GM12878 (cell line): ENCODE results near the gene FAF1. TPM values are rescaled to one million over a fixed set of nuclear protein-coding genes. Genes with fewer than 3 reads are reported as not detected.

ENCODE experiments used
- ATAC-seq: fragments of 200-7000 bp; cut with Tn5 transposase; 3 replicates; pipeline ENCODE4 v1.9.1; 2020; ENCODE audit warnings: mild to moderate bottlenecking, moderate library complexity
- BruUV-seq: library from RNA; stranded (reverse); fragments of 400-500 nt; replicated peaks from 2 replicates; lab custom pipeline; 2021; lab: Mats Ljungman, UMichigan
- CTCF ChIA-PET: fragments of 300-600 bp; sonication (Branson Sonifier 250); formaldehyde crosslinking; extraction: SDS; loops from one replicate; lab custom pipeline; 2021; ENCODE audit warnings: inconsistent platforms; lab: Yijun Ruan, JAX
- POLR2A ChIA-PET: fragments of 350-600 bp; formaldehyde crosslinking; extraction: SDS; loops from one replicate; lab custom pipeline; 2021; ENCODE audit warnings: inconsistent platforms; lab: Charles Lee
- RAD21 ChIA-PET: fragments of 300-600 bp; sonication (Branson Sonifier 250); formaldehyde crosslinking; loops from one replicate; lab custom pipeline; 2023; ENCODE audit warnings: antibody characterized with exemption; ENCODE audit not compliant: unreplicated experiment; lab: Charles Lee
- SMC1A ChIA-PET: fragments of 300-600 bp; sonication (Branson Sonifier 250); formaldehyde crosslinking; loops from one replicate; lab custom pipeline; 2023; ENCODE audit not compliant: unreplicated experiment, uncharacterized antibody; lab: Charles Lee
- DNase-seq: peaks from one replicate; pipeline ENCODE4 v3.0.0-alpha.2; 2011; ENCODE audit warnings: low read depth, low spot score
- FAIRE-seq: peaks from 3 replicates; lab custom pipeline; 2011; peaks lifted over from hg19 to GRCh38; lab: Jason Lieb, UNC
- H2AFZ ChIP-seq: 2 replicates; pipeline ENCODE4 v1.6.0; 2011; ENCODE audit warnings: low read depth, low read length, control low read depth; ENCODE audit not compliant: control insufficient read depth
- H3K27ac ChIP-seq: 2 replicates; pipeline ENCODE4 v1.5.1; 2011; ENCODE audit warnings: control low read depth; ENCODE audit not compliant: control insufficient read depth, insufficient read depth
- H3K27me3 ChIP-seq, 2 experiments: replicated peaks in 1 of 2; 2 replicates each; pipeline versions ENCODE4 v1.6.0 to v1.6.1; 2011; ENCODE audit warnings: low read length in 1 of 2; ENCODE audit not compliant: control insufficient read depth in 2 of 2, insufficient read depth in 2 of 2
- H3K36me3 ChIP-seq, 2 experiments: 2 replicates each; pipeline ENCODE4 v1.5.1; 2011; ENCODE audit warnings: low read length in 1 of 2; ENCODE audit not compliant: control insufficient read depth in 2 of 2, insufficient read depth in 2 of 2
- H3K4me1 ChIP-seq: 2 replicates; pipeline ENCODE4 v1.6.1; 2011; ENCODE audit warnings: mild to moderate bottlenecking, low read length, moderate library complexity, mixed read lengths; ENCODE audit not compliant: control insufficient read depth, insufficient read depth
- H3K4me2 ChIP-seq: 2 replicates; pipeline ENCODE4 v1.6.0; 2011; ENCODE audit warnings: control low read depth; ENCODE audit not compliant: control insufficient read depth, insufficient read depth
- H3K4me3 ChIP-seq: fragments of 200-600 bp; sonication (generic); 2 replicates; pipeline ENCODE4 v1.5.1; 2016
- H3K79me2 ChIP-seq: 2 replicates; pipeline ENCODE4 v1.6.0; 2011; ENCODE audit warnings: low read length; ENCODE audit not compliant: control insufficient read depth, insufficient read depth
- H3K9ac ChIP-seq: 2 replicates; pipeline ENCODE4 v1.8.0; 2011; ENCODE audit warnings: low read length, control low read depth, mixed read lengths; ENCODE audit not compliant: control insufficient read depth, insufficient read depth
- H3K9me3 ChIP-seq: replicated peaks from 3 replicates; pipeline ENCODE4 v1.5.1; 2011; ENCODE audit warnings: mild to moderate bottlenecking, low read length; ENCODE audit not compliant: control insufficient read depth, insufficient read depth
- H4K20me1 ChIP-seq: 2 replicates; pipeline ENCODE4 v1.6.0; 2011; ENCODE audit not compliant: control insufficient read depth, insufficient read depth
- ATF2 ChIP-seq: IDR thresholded peaks from 2 replicates; pipeline ENCODE4 v1.6.1; 2012; ENCODE audit warnings: low read length, inconsistent platforms
- ATF7 ChIP-seq: fragments of 450-650 bp; IDR thresholded peaks from 2 replicates; pipeline ENCODE4 v1.6.1; 2016; ENCODE audit warnings: low read depth, mild to moderate bottlenecking
- BHLHE40 ChIP-seq, 2 experiments: fragments of 450-650 bp in 1 of 2; IDR thresholded peaks; 2 replicates each; pipeline ENCODE4 v1.6.1; 2011 to 2017; ENCODE audit warnings: low read depth in 2 of 2, borderline replicate concordance in 1 of 2, improper control_type of control experiment in 1 of 2, low read length in 1 of 2, mild to moderate bottlenecking in 1 of 2
- BMI1 ChIP-seq: fragments of 450-650 bp; IDR thresholded peaks from 2 replicates; pipeline ENCODE4 v1.6.1; 2016; ENCODE audit warnings: mild to moderate bottlenecking, moderate library complexity, borderline replicate concordance
- CEBPB ChIP-seq, 2 experiments: fragments of 150-350 bp in 1 of 2; IDR thresholded peaks; 2 replicates each; pipeline ENCODE4 v1.6.1; 2012 to 2014; ENCODE audit warnings: low read depth in 2 of 2, low read length in 2 of 2, borderline replicate concordance in 1 of 2, inconsistent platforms in 1 of 2
- CEBPZ ChIP-seq: fragments of 150-350 bp; IDR thresholded peaks from 2 replicates; pipeline ENCODE4 v1.6.1; 2016; ENCODE audit warnings: low read depth, low read length
- CREM ChIP-seq: IDR thresholded peaks from 2 replicates; pipeline ENCODE4 v1.6.1; 2014; ENCODE audit warnings: antibody characterized with exemption, low read depth
- ETV6 ChIP-seq, 2 experiments: fragments of 450-650 bp in 1 of 2; IDR thresholded peaks in 1 of 2; conservative IDR thresholded peaks in 1 of 2; 2 replicates each; pipeline ENCODE4 v1.6.1; 2014; ENCODE audit warnings: antibody characterized with exemption in 1 of 2, borderline replicate concordance in 1 of 2, low read depth in 1 of 2, mild to moderate bottlenecking in 1 of 2, moderate library complexity in 1 of 2
- KDM1A ChIP-seq: fragments of 200-600 bp; sonication (generic); IDR thresholded peaks from 2 replicates; pipeline ENCODE4 v1.6.1; 2016; ENCODE audit warnings: borderline replicate concordance
- MYB ChIP-seq: fragments of 150-350 bp; IDR thresholded peaks from 2 replicates; pipeline ENCODE4 v1.6.1; 2014; ENCODE audit warnings: mild to moderate bottlenecking, low read depth, low read length, borderline replicate concordance
- PKNOX1 ChIP-seq: fragments of 450-650 bp; IDR thresholded peaks from 2 replicates; pipeline ENCODE4 v1.6.1; 2016; ENCODE audit warnings: mild to moderate bottlenecking
- POU2F2 ChIP-seq: IDR thresholded peaks from 3 replicates; pipeline ENCODE4 v1.6.1; 2011; ENCODE audit warnings: low read depth, mild to moderate bottlenecking, low read length, borderline replicate concordance
- RELA ChIP-seq: fragments of 450-650 bp; IDR thresholded peaks from 2 replicates; pipeline ENCODE4 v1.8.0; 2014; ENCODE audit warnings: borderline replicate concordance; ENCODE audit not compliant: partially characterized antibody
- RUNX3 ChIP-seq: IDR thresholded peaks from 2 replicates; pipeline ENCODE4 v1.6.1; 2012; ENCODE audit warnings: low read length, inconsistent platforms
- SKIL ChIP-seq: fragments of 450-650 bp; IDR thresholded peaks from 2 replicates; pipeline ENCODE4 v1.6.1; 2017; ENCODE audit warnings: mild to moderate bottlenecking, low read depth, inconsistent platforms; ENCODE audit not compliant: poor library complexity, severe bottlenecking
- STAT1 ChIP-seq: fragments of 450-650 bp; conservative IDR thresholded peaks from 2 replicates; pipeline ENCODE4 v1.6.1; 2014; ENCODE audit warnings: antibody characterized with exemption, mild to moderate bottlenecking
- TCF12 ChIP-seq: IDR thresholded peaks from 2 replicates; pipeline ENCODE4 v1.6.1; 2011; ENCODE audit warnings: low read depth, mild to moderate bottlenecking, low read length
- WGBS: methylation state at CpG from one replicate; pipeline ENCODE4 v1.1.6; 2016; ENCODE audit warnings: low lambda C conversion rate; ENCODE audit not compliant: insufficient replicate concordance, insufficient coverage; ENCODE audit errors: missing lambda C conversion rate; 5-methylcytosine and 5-hydroxymethylcytosine counted together
- in situ Hi-C: fragments of 300-500 bp; cut with MboI; formaldehyde crosslinking; loops from 9 replicates; pipeline ENCODE4 v1.14.3; 2018; ENCODE audit warnings: mixed read lengths
- intact Hi-C: fragments of 100-400 bp; cut with micrococcal nuclease; formaldehyde crosslinking; loops from one replicate; pipeline ENCODE4 v1.14.2; 2022; ENCODE audit not compliant: unreplicated experiment
- polyA plus RNA-seq, 11 experiments: library from polyadenylated mRNA; depleted of rRNA in 4 of 11; unstranded in 6 of 11; stranded (reverse) in 5 of 11; fragments of >200 nt; fragmentation: Nextera tagmentation in 4 of 11; fragmentation: Illumina TruSeq in 1 of 11; extraction: Ambion mirVana in 4 of 11; extraction: Trizol in 1 of 11; gene quantifications; 1 replicate in 1 of 11; 2 replicates in 10 of 11; pipeline versions ENCODE4 v1.2.1 to v1.2.3, GENCODE V29; 2011 to 2016; ENCODE audit warnings: inconsistent platforms in 2 of 11, missing spikeins in 2 of 11, low read depth in 1 of 11
- total RNA-seq, 4 experiments: library from RNA; depleted of rRNA in 3 of 4; stranded (reverse); fragments of >200 nt in 3 of 4; fragmentation: Illumina TruSeq in 1 of 4; extraction: Trizol in 1 of 4; gene quantifications; 2 replicates each; pipeline versions ENCODE4 v1.2.1 to v1.2.3, GENCODE V29; 2013 to 2021

Gene FAF1
- total and polyA plus RNA-seq, 10 of the 15 experiments (the other 5 are each of a cell fraction or from before 2014, with no cell fraction given) = 8.6 to 54.5 (median 23.7) TPM

- Histone ChIP-seq H3K4me1 (no peaks in the 10 kb centered on the region), H3K9me3 (no peaks in the 10 kb centered on the region; the same call in 1 of the 3 replicates), H4K20me1 (no peaks in the 10 kb centered on the region), H3K4me2 (no peak overlapping the region), H3K79me2 (peaks cover 8% of the 10 kb centered on the region), H3K36me3 (no peaks in the 10 kb centered on the region), H2AFZ (no peak overlapping the region), H3K27me3 (no peaks in the 10 kb centered on the region), H3K27ac (no peak overlapping the region), H3K9ac (no peak overlapping the region), H3K4me3 (no peak overlapping the region)
- 37% methylated on average over 2 of the region's 2 CpGs for WGBS
- no peak for DNase-seq
- RAD21 ChIA-PET = interaction anchor here (1.0 kb wide), 1 partner anchor 398 kb away, joined by 3 read pairs; no protein-coding TSS in a partner anchor
- intact Hi-C loops = no loop called here
- POLR2A ChIA-PET = no interaction called here
- in situ Hi-C loops = no loop called here
- no peak for ATAC-seq
- no peak for FAIRE-seq
- BruUV-seq = no TSS peak
- CTCF ChIA-PET = interaction anchor here (1.0 to 2.4 kb wide), 3 partner anchors 26 to 397 kb away, joined by 3 to 6 read pairs (median 3); no protein-coding TSS in a partner anchor
- SMC1A ChIA-PET = no interaction called here
- TF ChIP-seq TCF12 (no peak), PKNOX1 (no peak), STAT1 (no peak), RELA (no peak), POU2F2 (no peak), BHLHE40 (IDR thresholded peaks at IDR 0.05; ENCODE audit: borderline replicate concordance in 1 of 2, low read depth in 2 of 2, low read length in 1 of 2) (no peak), MYB (no peak), RUNX3 (no peak), ETV6 (conservative IDR thresholded peaks at IDR 0.05 in 1 of 2, IDR thresholded peaks at IDR 0.05 in 1 of 2; ENCODE audit: borderline replicate concordance in 1 of 2, low read depth in 1 of 2) (no peak), ATF2 (no peak), CREM (no peak), KDM1A (no peak), ATF7 (no peak), CEBPZ (no peak), BMI1 (no peak), SKIL (no peak), CEBPB (IDR thresholded peaks at IDR 0.05; ENCODE audit: borderline replicate concordance in 1 of 2, low read depth in 2 of 2, low read length in 2 of 2) (no peak)
Measured at GRCh38 chr1:50898773-50899172, 61.3 kb downstream of the FAF1 start.
